ENCODE measurements around the gene SHTN1. TPM values are rescaled to one million over a fixed set of nuclear protein-coding genes. Genes with fewer than 3 reads are reported as not detected.

The SHTN1 gene
- total and polyA plus RNA-seq, 2 experiments from 2014 or later = 0.86 to 3.5 TPM

DNA sequence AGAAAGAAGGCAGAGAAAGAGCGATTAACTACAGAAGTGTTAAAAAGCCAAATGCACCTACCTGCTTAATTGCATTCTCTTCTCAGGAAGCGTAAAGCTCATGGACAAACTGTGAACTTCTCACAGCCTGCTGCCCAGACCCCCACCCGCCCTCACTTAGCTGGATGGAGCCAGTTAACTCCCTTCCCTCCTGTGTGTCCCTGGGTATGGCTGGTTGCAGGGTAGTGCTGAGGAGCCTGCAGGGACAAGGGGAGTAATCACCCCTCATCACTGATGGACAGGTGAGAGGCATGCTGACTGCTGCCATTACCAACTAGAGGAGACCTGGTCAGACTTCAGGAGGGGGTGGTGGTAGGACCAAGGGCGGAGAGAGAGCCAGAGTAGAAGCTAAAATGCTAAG, 118.2 kb downstream of the SHTN1 start:
- H2AFZ ChIP-seq = no peak overlapping the region
- TF ChIP-seq EZH2phosphoT487 (IDR thresholded peaks at IDR 0.05; ENCODE audit: insufficient read depth, low read depth) = no peak
- no peak for TF ChIP-seq EZH2 (IDR thresholded peaks at IDR 0.05; ENCODE audit: insufficient read depth, poor library complexity, severe bottlenecking)
- no peak overlapping the region for H3K4me3 ChIP-seq
- H3K79me2 ChIP-seq (ENCODE audit: insufficient read depth) = no peaks in the 10 kb centered on the region
- H3K27me3 ChIP-seq (replicated peaks; ENCODE audit: insufficient read depth) = no peaks in the 10 kb centered on the region
- in situ Hi-C loops (cut with MboI) = no loop called here
- no peaks in the 10 kb centered on the region for H3K36me3 ChIP-seq (ENCODE audit: low read depth)
- no peak for DNase-seq
- H3F3A ChIP-seq (ENCODE audit: insufficient read depth) = peaks cover 16% of the 10 kb centered on the region; the same call in 1 of the 2 replicates
- no peaks in the 10 kb centered on the region for H4K20me1 ChIP-seq (ENCODE audit: insufficient read depth)
- 94 to 95% methylated on average over 4 of the region's 4 CpGs for WGBS, 2 experiments (ENCODE audit: low coverage in 1 of 2, low lambda C conversion rate in 2 of 2, missing lambda C conversion rate in 2 of 2)
- H3K4me2 ChIP-seq (ENCODE audit: unreplicated experiment) = no peak overlapping the region
- H3K27ac ChIP-seq = no peak overlapping the region
- no peak overlapping the region for H3K9ac ChIP-seq
- no peaks in the 10 kb centered on the region for H3K9me2 ChIP-seq (ENCODE audit: insufficient read depth)
- H3K4me1 ChIP-seq (ENCODE audit: insufficient read depth) = peaks cover 7% of the 10 kb centered on the region
- H3K9me3 ChIP-seq (ENCODE audit: low read depth) = no peaks in the 10 kb centered on the region

DNA sequence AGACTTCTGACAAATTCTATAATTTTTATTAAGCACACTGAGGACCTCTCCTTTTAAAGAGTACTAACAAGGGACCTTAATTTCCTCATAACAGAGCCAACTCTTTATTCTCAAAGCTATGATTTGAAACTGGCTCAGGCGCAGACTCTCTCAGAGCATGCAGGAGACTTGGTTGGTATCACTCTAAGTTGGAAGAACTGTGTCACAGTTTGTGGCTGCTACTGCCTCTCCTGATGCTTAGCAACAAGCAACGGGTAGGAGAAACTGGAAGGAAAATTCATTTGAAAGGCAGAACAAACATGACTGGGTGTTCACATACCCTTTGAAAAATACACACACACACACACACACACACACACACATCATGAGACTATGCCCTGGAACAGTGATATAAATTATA, 122.3 kb downstream of the SHTN1 start:
- no peak overlapping the region for H3K9ac ChIP-seq
- DNase-seq = no peak
- in situ Hi-C loops (cut with MboI) = no loop called here
- H3K4me3 ChIP-seq = no peak overlapping the region
- H4K20me1 ChIP-seq (ENCODE audit: insufficient read depth) = no peaks in the 10 kb centered on the region
- H3K36me3 ChIP-seq (ENCODE audit: low read depth) = no peaks in the 10 kb centered on the region
- H3K27me3 ChIP-seq (replicated peaks; ENCODE audit: insufficient read depth) = no peaks in the 10 kb centered on the region
- no peak overlapping the region for H2AFZ ChIP-seq
- H3K4me1 ChIP-seq (ENCODE audit: insufficient read depth) = no peaks in the 10 kb centered on the region
- WGBS, 2 experiments (ENCODE audit: low coverage in 1 of 2, low lambda C conversion rate in 2 of 2, missing lambda C conversion rate in 2 of 2) = 52 to 56% methylated on average over 2 of the region's 2 CpGs
- TF ChIP-seq EZH2 (IDR thresholded peaks at IDR 0.05; ENCODE audit: insufficient read depth, poor library complexity, severe bottlenecking) (no peak), EZH2phosphoT487 (IDR thresholded peaks at IDR 0.05; ENCODE audit: insufficient read depth, low read depth) (no peak)
- H3K79me2 ChIP-seq (ENCODE audit: insufficient read depth) = no peaks in the 10 kb centered on the region
- no peaks in the 10 kb centered on the region for H3F3A ChIP-seq (ENCODE audit: insufficient read depth)
- no peak overlapping the region for H3K27ac ChIP-seq
- H3K9me3 ChIP-seq (ENCODE audit: low read depth) = no peaks in the 10 kb centered on the region
- H3K4me2 ChIP-seq (ENCODE audit: unreplicated experiment) = no peak overlapping the region
- H3K9me2 ChIP-seq (ENCODE audit: insufficient read depth) = no peaks in the 10 kb centered on the region

DNA sequence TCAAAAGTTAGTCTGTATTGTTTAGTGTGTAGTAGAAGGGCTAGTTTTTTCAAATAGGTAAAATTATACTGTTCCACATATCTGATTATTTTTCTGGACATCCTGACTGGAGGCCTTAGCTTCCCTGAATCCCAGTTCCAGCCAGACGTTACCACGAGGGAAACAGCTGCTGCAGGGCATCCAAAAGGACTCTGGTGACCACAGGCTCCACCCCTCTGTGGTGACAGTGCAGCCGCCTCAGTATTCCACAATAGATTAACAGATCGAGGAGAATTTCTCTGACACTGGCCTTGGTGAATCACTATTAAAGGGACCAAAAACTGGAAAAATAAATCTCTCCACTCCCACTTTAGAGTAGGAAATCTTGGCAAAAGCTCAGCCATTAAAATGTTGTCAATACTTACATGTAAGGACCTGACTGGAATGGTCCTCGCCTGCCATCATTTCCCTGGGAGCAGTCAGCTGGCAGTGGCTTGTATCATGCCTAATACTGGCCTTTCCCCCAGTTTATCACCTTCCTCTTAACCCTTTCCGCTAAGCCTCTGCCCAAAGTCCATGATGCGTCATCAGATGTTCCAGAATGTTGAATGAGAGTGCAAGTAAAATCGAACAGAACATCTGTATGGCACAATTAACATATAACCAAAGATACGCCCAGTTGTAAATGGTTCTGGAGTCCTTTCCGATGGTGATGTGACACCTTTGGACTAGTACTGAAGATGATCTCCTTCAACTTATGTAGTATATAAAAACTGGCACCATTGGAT, 124.1 kb downstream of the SHTN1 start:
- no peaks in the 10 kb centered on the region for H3K36me3 ChIP-seq (ENCODE audit: low read depth)
- WGBS, 2 experiments (ENCODE audit: low coverage in 1 of 2, low lambda C conversion rate in 2 of 2, missing lambda C conversion rate in 2 of 2) = 54 to 59% methylated on average over 10 of the region's 10 CpGs
- H3K27me3 ChIP-seq (replicated peaks; ENCODE audit: insufficient read depth) = no peaks in the 10 kb centered on the region
- H3K4me2 ChIP-seq (ENCODE audit: unreplicated experiment) = no peak overlapping the region
- in situ Hi-C loops (cut with MboI) = no loop called here
- no peaks in the 10 kb centered on the region for H4K20me1 ChIP-seq (ENCODE audit: insufficient read depth)
- peak; percentile 34 for DNase-seq
- no peak overlapping the region for H3K27ac ChIP-seq
- H3K4me1 ChIP-seq (ENCODE audit: insufficient read depth) = no peaks in the 10 kb centered on the region
- no peaks in the 10 kb centered on the region for H3F3A ChIP-seq (ENCODE audit: insufficient read depth)
- no peak overlapping the region for H3K4me3 ChIP-seq
- no peaks in the 10 kb centered on the region for H3K9me2 ChIP-seq (ENCODE audit: insufficient read depth)
- TF ChIP-seq EZH2 (IDR thresholded peaks at IDR 0.05; ENCODE audit: insufficient read depth, poor library complexity, severe bottlenecking) (no peak), EZH2phosphoT487 (IDR thresholded peaks at IDR 0.05; ENCODE audit: insufficient read depth, low read depth) (no peak)
- H3K9ac ChIP-seq = no peak overlapping the region
- H3K9me3 ChIP-seq (ENCODE audit: low read depth) = no peaks in the 10 kb centered on the region
- no peaks in the 10 kb centered on the region for H3K79me2 ChIP-seq (ENCODE audit: insufficient read depth)
- no peak overlapping the region for H2AFZ ChIP-seq

DNA sequence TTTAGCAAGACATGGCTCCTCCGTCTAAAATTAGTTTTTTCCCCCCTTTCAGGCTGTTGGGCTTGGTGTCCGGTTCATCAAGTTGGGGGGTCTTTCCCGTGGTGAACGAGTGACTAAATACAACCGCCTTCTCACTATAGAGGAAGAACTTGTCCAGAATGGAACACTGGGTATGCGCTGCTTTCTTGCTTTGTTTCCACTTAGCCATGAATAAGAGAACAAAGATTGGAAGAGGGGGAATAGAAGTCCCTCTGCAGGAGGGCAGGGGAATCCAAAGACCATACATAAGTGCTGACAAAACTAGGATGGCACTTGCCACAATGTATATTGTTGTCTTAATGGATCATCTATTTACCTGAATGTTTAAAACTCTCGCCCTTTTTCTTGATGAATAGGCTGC, 125.2 kb downstream of the SHTN1 start:
- H3K36me3 ChIP-seq (ENCODE audit: low read depth) = no peaks in the 10 kb centered on the region
- H3K4me2 ChIP-seq (ENCODE audit: unreplicated experiment) = no peak overlapping the region
- H3F3A ChIP-seq (ENCODE audit: insufficient read depth) = no peaks in the 10 kb centered on the region
- no peak overlapping the region for H3K27ac ChIP-seq
- no peaks in the 10 kb centered on the region for H4K20me1 ChIP-seq (ENCODE audit: insufficient read depth)
- no peak overlapping the region for H3K9ac ChIP-seq
- no peak for DNase-seq
- no peak overlapping the region for H3K4me3 ChIP-seq
- no peaks in the 10 kb centered on the region for H3K79me2 ChIP-seq (ENCODE audit: insufficient read depth)
- TF ChIP-seq EZH2 (IDR thresholded peaks at IDR 0.05; ENCODE audit: insufficient read depth, poor library complexity, severe bottlenecking) = no peak
- no peak for TF ChIP-seq EZH2phosphoT487 (IDR thresholded peaks at IDR 0.05; ENCODE audit: insufficient read depth, low read depth)
- no peaks in the 10 kb centered on the region for H3K9me2 ChIP-seq (ENCODE audit: insufficient read depth)
- no peaks in the 10 kb centered on the region for H3K4me1 ChIP-seq (ENCODE audit: insufficient read depth)
- H2AFZ ChIP-seq = no peak overlapping the region
- no peaks in the 10 kb centered on the region for H3K27me3 ChIP-seq (replicated peaks; ENCODE audit: insufficient read depth)
- in situ Hi-C loops (cut with MboI) = no loop called here
- 75 to 78% methylated on average over 7 of the region's 7 CpGs for WGBS, 2 experiments (ENCODE audit: low coverage in 1 of 2, low lambda C conversion rate in 2 of 2, missing lambda C conversion rate in 2 of 2)
- H3K9me3 ChIP-seq (ENCODE audit: low read depth) = no peaks in the 10 kb centered on the region

Measured in GM23248 (cell line).